Measurements from ENCODE around the gene PKDCC. TPM values are rescaled to one million over a fixed set of nuclear protein-coding genes. Genes with fewer than 3 reads are reported as not detected.

Gene PKDCC
- total and polyA plus RNA-seq, 2 of the 13 experiments (the other 11 are each of a cell fraction or from before 2014, with no cell fraction given), result 52.6 to 58.8 TPM

GRCh38 chr2:42107249-42108042, 59.6 kb downstream of the PKDCC start (continued):
- TF ChIP-seq ATF2 (CRISPR knock-in tag; IDR thresholded peaks at IDR 0.05), result no peak; the same call in 1 of the 2 replicates
- TF ChIP-seq TSC22D2 (CRISPR knock-in tag; IDR thresholded peaks at IDR 0.05; ENCODE audit: borderline replicate concordance), result no peak
- TF ChIP-seq IKZF4 (CRISPR knock-in tag; IDR thresholded peaks at IDR 0.05; ENCODE audit: borderline replicate concordance, low read depth, not compliant biosample characterization), result no peak
- TF ChIP-seq RAD51 (IDR thresholded peaks at IDR 0.05; ENCODE audit: borderline replicate concordance), result no peak
- no peak for TF ChIP-seq BORCS8-MEF2B (CRISPR knock-in tag; IDR thresholded peaks at IDR 0.05)
- peak; percentile 72; the same call in 1 of the 2 replicates for TF ChIP-seq SMAD1 (CRISPR knock-in tag; IDR thresholded peaks at IDR 0.05; ENCODE audit: borderline replicate concordance, low read depth)
- TF ChIP-seq GFI1 (CRISPR knock-in tag; IDR thresholded peaks at IDR 0.05; ENCODE audit: borderline replicate concordance), result no peak
- TF ChIP-seq HHEX (CRISPR knock-in tag; IDR thresholded peaks at IDR 0.05), result peak; percentile 11; the same call in 1 of the 2 replicates
- TF ChIP-seq GMEB2 (CRISPR knock-in tag; IDR thresholded peaks at IDR 0.05; ENCODE audit: low read depth), result no peak
- TF ChIP-seq CEBPB (IDR thresholded peaks at IDR 0.05; ENCODE audit: borderline replicate concordance, low read depth, low read length), result no peak
- no peak for TF ChIP-seq PHF21A (CRISPR knock-in tag; IDR thresholded peaks at IDR 0.05)
- no peak for TF ChIP-seq PLRG1 (conservative IDR thresholded peaks at IDR 0.05)
- TF ChIP-seq ZNF160 (CRISPR knock-in tag; IDR thresholded peaks at IDR 0.05), result no peak
- TF ChIP-seq HNRNPL (IDR thresholded peaks at IDR 0.05; ENCODE audit: low read depth, low read length), result no peak
- TF ChIP-seq ZNF800 (CRISPR knock-in tag; IDR thresholded peaks at IDR 0.05), result no peak
- TF ChIP-seq ZHX2 (IDR thresholded peaks at IDR 0.05; ENCODE audit: low read depth), result no peak
- TF ChIP-seq ZHX2 (CRISPR knock-in tag; IDR thresholded peaks at IDR 0.05; ENCODE audit: borderline replicate concordance), result no peak
- no peak for TF ChIP-seq RBM22 (optimal IDR thresholded peaks at IDR 0.05; ENCODE audit: low read length)
- no peak for TF ChIP-seq ZNF20 (CRISPR knock-in tag; IDR thresholded peaks at IDR 0.05)

Data from HepG2 (cell line).